ENCODE data around the gene CILP2. TPM values are rescaled to one million over a fixed set of nuclear protein-coding genes. Genes with fewer than 3 reads are reported as not detected.

The CILP2 gene
- total and polyA plus RNA-seq, 9 of the 15 experiments (the other 6 are each of a cell fraction or from before 2014, with no cell fraction given) = 0.04 to 0.35 (median 0.05) TPM; not detected in 2

DNA sequence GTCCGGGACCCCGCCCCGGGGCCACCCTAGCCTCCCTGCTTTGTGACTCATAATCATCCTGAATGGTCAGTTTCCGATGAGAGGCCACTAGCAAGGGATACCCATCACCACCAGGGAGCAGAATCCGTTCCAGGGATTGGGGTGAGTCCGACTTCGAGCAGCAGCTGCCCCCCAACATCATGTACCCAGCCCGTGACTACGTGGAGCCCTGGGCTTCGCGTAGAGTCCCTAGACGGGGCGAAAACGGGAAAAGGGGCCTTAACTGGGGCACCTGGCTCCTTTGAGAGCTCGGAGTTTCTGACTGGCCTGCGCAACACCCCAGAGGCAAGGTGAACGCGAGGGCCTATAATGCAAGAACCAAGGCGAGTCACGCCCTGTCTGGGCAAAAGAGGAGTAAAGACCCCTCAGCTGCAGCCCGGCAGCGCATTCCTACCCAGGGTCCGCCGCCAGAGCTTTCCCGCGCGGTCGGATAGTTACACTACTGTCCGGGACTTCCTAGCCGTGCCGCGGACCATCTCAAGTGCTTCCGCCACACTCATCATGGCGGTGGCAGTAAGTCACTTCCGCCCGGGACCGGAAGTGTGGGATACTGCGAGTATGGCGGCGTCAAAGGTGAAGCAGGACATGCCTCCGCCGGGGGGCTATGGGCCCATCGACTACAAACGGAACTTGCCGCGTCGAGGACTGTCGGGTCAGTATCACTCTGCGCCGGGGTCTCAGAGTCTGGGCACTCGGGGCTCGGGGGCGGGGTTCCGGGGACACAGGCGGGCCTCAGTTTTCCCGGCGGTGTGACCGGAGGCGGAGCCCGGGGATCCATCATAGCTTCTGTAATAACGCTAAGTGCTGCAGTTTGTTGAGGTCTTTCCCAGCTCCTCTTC, 22.2 kb upstream of the CILP2 start, which contains the start of gene NDUFA13 (continued):
- TF ChIP-seq, protein P1, sequence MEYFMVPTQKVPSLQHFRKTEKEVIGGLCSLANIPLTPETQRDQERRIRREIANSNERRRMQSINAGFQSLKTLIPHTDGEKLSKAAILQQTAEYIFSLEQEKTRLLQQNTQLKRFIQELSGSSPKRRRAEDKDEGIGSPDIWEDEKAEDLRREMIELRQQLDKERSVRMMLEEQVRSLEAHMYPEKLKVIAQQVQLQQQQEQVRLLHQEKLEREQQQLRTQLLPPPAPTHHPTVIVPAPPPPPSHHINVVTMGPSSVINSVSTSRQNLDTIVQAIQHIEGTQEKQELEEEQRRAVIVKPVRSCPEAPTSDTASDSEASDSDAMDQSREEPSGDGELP (CRISPR knock-in tag; IDR thresholded peaks at IDR 0.05; ENCODE audit: borderline replicate concordance) = peak; percentile 32; the same call in 1 of the 2 replicates
- peak; percentile 27; the same call in 1 of the 2 replicates for TF ChIP-seq ZNF431 (CRISPR knock-in tag; IDR thresholded peaks at IDR 0.05)
- TF ChIP-seq, protein P2, sequence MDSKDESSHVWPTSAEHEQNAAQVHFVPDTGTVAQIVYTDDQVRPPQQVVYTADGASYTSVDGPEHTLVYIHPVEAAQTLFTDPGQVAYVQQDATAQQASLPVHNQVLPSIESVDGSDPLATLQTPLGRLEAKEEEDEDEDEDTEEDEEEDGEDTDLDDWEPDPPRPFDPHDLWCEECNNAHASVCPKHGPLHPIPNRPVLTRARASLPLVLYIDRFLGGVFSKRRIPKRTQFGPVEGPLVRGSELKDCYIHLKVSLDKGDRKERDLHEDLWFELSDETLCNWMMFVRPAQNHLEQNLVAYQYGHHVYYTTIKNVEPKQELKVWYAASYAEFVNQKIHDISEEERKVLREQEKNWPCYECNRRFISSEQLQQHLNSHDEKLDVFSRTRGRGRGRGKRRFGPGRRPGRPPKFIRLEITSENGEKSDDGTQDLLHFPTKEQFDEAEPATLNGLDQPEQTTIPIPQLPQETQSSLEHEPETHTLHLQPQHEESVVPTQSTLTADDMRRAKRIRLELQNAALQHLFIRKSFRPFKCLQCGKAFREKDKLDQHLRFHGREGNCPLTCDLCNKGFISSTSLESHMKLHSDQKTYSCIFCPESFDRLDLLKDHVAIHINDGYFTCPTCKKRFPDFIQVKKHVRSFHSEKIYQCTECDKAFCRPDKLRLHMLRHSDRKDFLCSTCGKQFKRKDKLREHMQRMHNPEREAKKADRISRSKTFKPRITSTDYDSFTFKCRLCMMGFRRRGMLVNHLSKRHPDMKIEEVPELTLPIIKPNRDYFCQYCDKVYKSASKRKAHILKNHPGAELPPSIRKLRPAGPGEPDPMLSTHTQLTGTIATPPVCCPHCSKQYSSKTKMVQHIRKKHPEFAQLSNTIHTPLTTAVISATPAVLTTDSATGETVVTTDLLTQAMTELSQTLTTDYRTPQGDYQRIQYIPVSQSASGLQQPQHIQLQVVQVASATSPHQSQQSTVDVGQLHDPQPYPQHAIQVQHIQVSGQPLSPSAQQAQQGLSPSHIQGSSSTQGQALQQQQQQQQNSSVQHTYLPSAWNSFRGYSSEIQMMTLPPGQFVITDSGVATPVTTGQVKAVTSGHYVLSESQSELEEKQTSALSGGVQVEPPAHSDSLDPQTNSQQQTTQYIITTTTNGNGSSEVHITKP (IDR thresholded peaks at IDR 0.05; ENCODE audit: partially characterized antibody) = no peak
- 0 out of 4 replicates have a peak, but pooled peaks of 1 of the 2 experiments have one; percentile 37 for TF ChIP-seq UBTF (IDR thresholded peaks at IDR 0.05; ENCODE audit: borderline replicate concordance in 1 of 2, low read depth in 2 of 2, low read length in 2 of 2)
- no peak for TF ChIP-seq ID3 (CRISPR knock-in tag; IDR thresholded peaks at IDR 0.05)
- no peak; the same call in 1 of the 2 replicates for TF ChIP-seq ID3 (tag; IDR thresholded peaks at IDR 0.05)
- no peak for TF ChIP-seq BCOR (IDR thresholded peaks at IDR 0.05)
- TF ChIP-seq ZNF586 (CRISPR knock-in tag; conservative IDR thresholded peaks at IDR 0.05) = no peak
- TF ChIP-seq EWSR1 (IDR thresholded peaks at IDR 0.05; ENCODE audit: borderline replicate concordance, low read depth, partially characterized antibody) = no peak
- TF ChIP-seq, protein P3, sequence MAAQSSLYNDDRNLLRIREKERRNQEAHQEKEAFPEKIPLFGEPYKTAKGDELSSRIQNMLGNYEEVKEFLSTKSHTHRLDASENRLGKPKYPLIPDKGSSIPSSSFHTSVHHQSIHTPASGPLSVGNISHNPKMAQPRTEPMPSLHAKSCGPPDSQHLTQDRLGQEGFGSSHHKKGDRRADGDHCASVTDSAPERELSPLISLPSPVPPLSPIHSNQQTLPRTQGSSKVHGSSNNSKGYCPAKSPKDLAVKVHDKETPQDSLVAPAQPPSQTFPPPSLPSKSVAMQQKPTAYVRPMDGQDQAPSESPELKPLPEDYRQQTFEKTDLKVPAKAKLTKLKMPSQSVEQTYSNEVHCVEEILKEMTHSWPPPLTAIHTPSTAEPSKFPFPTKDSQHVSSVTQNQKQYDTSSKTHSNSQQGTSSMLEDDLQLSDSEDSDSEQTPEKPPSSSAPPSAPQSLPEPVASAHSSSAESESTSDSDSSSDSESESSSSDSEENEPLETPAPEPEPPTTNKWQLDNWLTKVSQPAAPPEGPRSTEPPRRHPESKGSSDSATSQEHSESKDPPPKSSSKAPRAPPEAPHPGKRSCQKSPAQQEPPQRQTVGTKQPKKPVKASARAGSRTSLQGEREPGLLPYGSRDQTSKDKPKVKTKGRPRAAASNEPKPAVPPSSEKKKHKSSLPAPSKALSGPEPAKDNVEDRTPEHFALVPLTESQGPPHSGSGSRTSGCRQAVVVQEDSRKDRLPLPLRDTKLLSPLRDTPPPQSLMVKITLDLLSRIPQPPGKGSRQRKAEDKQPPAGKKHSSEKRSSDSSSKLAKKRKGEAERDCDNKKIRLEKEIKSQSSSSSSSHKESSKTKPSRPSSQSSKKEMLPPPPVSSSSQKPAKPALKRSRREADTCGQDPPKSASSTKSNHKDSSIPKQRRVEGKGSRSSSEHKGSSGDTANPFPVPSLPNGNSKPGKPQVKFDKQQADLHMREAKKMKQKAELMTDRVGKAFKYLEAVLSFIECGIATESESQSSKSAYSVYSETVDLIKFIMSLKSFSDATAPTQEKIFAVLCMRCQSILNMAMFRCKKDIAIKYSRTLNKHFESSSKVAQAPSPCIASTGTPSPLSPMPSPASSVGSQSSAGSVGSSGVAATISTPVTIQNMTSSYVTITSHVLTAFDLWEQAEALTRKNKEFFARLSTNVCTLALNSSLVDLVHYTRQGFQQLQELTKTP (IDR thresholded peaks at IDR 0.05; ENCODE audit: low read depth in 1 of 2, partially characterized antibody in 2 of 2) = peak in 1 of 2 experiments; percentile 22
- TF ChIP-seq TAF15 (IDR thresholded peaks at IDR 0.05; ENCODE audit: low read depth, low read length) = no peak
- no peak for TF ChIP-seq SMAD2 (IDR thresholded peaks at IDR 0.05; ENCODE audit: low read depth, low read length)

Measured in K562 (cell line).